ENCODE results near the gene EID2. TPM values are rescaled to one million over a fixed set of nuclear protein-coding genes. Genes with fewer than 3 reads are reported as not detected.

The EID2 gene
- total RNA-seq, 1 experiment from 2014 or later = 26.3 TPM

DNA sequence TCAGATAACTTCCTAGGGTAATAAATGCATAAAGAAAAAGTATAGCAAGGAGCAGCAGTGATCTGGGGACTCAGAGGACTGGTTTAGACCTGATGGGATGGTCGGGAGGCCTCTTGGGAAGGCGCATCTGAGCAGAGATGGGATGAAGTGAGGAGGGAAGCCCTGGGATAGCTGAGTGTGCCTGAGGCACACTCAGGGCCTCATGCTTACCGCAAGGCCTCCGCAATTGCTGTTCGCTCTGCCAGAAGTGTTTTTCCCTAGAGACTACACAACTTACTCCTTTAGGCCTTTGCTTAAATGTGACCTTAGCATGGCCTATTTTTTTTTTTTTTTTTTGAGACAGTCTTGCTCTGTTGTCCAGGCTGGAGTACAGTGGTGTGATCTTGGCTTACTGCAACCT, 45.3 kb downstream of the EID2 start:
- peaks cover 9% of the 10 kb centered on the region for H3K27me3 Mint-ChIP-seq (ENCODE audit: insufficient read depth, unreplicated experiment)
- intact Hi-C loops (cut with micrococcal nuclease; ENCODE audit: unreplicated experiment) = no loop called here
- no peaks in the 10 kb centered on the region for H3K9me3 Mint-ChIP-seq (ENCODE audit: unreplicated experiment)
- peaks cover 29% of the 10 kb centered on the region for H3K36me3 Mint-ChIP-seq (ENCODE audit: insufficient read depth, unreplicated experiment)
- ChIA-PET POLR2A (interaction anchor here (0.5 to 2.4 kb wide), 2 partner anchors 16 to 59 kb away, joined by 4 to 13 read pairs; partner anchors contain the start of gene RPS16), CTCF (interaction anchor here (0.8 kb wide), 1 partner anchor 21 kb away, joined by 4 read pairs; no protein-coding TSS in a partner anchor)
- no peak overlapping the region for H3K27ac Mint-ChIP-seq (ENCODE audit: unreplicated experiment)
- Histone ChIP-seq H3K27me3 (replicated peaks; ENCODE audit: control insufficient read depth, insufficient read depth, low read length) (no peaks in the 10 kb centered on the region; the same call in 1 of the 2 replicates), H3K4me3 (ENCODE audit: low read depth, low read length) (no peak overlapping the region), H3K9me3 (no peaks in the 10 kb centered on the region), H3K36me3 (ENCODE audit: control insufficient read depth, insufficient read depth, low read length) (no peaks in the 10 kb centered on the region), H3K4me1 (0 out of 2 replicates have a peak, but pooled peaks cover 7% of the 10 kb centered on the region)
- no TSS peak for BruUV-seq (replicated peaks)
- no peak overlapping the region for H3K4me3 Mint-ChIP-seq (ENCODE audit: unreplicated experiment)
- TF ChIP-seq, protein P1, sequence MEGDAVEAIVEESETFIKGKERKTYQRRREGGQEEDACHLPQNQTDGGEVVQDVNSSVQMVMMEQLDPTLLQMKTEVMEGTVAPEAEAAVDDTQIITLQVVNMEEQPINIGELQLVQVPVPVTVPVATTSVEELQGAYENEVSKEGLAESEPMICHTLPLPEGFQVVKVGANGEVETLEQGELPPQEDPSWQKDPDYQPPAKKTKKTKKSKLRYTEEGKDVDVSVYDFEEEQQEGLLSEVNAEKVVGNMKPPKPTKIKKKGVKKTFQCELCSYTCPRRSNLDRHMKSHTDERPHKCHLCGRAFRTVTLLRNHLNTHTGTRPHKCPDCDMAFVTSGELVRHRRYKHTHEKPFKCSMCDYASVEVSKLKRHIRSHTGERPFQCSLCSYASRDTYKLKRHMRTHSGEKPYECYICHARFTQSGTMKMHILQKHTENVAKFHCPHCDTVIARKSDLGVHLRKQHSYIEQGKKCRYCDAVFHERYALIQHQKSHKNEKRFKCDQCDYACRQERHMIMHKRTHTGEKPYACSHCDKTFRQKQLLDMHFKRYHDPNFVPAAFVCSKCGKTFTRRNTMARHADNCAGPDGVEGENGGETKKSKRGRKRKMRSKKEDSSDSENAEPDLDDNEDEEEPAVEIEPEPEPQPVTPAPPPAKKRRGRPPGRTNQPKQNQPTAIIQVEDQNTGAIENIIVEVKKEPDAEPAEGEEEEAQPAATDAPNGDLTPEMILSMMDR (IDR thresholded peaks at IDR 0.05; ENCODE audit: insufficient read depth in 1 of 2, low read depth in 1 of 2, low read length in 1 of 2, severe bottlenecking in 1 of 2, unreplicated experiment in 1 of 2) = no peak
- DNase-seq = no peak
- peaks cover 13% of the 10 kb centered on the region for H3K4me1 Mint-ChIP-seq (ENCODE audit: low read depth, unreplicated experiment)

DNA sequence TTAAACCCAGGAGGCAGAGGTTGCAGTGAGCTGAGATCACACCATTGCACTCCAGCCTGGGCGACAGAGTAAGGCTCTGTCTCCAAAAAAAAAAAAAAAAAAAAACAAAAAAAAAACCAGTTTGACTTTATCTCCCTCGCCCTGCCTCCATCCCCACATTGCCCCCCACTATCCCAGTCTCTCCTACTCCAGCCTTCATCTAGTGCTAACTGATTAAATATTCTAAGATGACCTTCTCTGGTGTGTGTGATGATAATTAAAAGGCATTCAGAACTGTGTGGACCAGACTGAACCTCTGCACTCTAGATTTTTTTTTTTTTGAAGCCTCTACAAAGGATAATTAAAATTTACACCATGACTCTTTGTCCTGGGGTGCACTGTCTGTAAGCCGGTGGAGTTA, 47.2 kb downstream of the EID2 start:
- no peak overlapping the region for H3K27ac Mint-ChIP-seq (ENCODE audit: unreplicated experiment)
- no TSS peak for BruUV-seq (replicated peaks)

DNA sequence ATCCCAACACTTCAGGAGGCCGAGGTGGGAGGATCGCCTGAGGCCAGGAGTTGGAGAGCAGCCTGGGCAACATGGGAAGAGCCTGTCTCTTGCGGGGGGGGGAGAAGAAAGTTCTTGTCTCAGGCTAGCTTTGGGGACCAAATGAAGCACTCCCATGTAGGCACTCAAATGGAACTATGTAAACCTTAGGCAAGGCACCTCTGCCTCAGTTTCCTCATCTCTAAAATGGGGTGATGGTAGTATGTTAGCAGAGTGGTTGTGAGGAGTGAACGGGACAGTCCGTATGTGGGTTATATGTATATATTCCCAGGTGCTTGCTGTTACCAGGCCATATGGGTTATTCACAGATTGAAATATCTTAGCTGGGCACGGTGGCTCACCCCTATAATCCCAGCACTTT, 47.7 kb downstream of the EID2 start:
- CTCF ChIA-PET = interaction anchor here (1.1 kb wide), 1 partner anchor 11 kb away, joined by 9 read pairs; no protein-coding TSS in a partner anchor
- Histone ChIP-seq H3K36me3 (ENCODE audit: control insufficient read depth, insufficient read depth, low read length) (no peaks in the 10 kb centered on the region; the same call in none of the 2 replicates), H3K4me1 (no peaks in the 10 kb centered on the region), H3K4me3 (ENCODE audit: low read depth, low read length) (no peak overlapping the region), H3K9me3 (no peaks in the 10 kb centered on the region), H3K27me3 (replicated peaks; ENCODE audit: control insufficient read depth, insufficient read depth, low read length) (no peaks in the 10 kb centered on the region)
- BruUV-seq (replicated peaks) = TSS peak; percentile 25
- no peaks in the 10 kb centered on the region for H3K27me3 Mint-ChIP-seq (ENCODE audit: insufficient read depth, unreplicated experiment)
- no peak for DNase-seq
- H3K4me3 Mint-ChIP-seq (ENCODE audit: unreplicated experiment) = no peak overlapping the region
- POLR2A ChIA-PET = no interaction called here
- TF ChIP-seq, protein P1 (IDR thresholded peaks at IDR 0.05; ENCODE audit: insufficient read depth in 1 of 2, low read depth in 1 of 2, low read length in 1 of 2, severe bottlenecking in 1 of 2, unreplicated experiment in 1 of 2) = no peak
- intact Hi-C loops (cut with micrococcal nuclease; ENCODE audit: unreplicated experiment) = no loop called here
- H3K27ac Mint-ChIP-seq (ENCODE audit: unreplicated experiment) = no peak overlapping the region
- H3K4me1 Mint-ChIP-seq (ENCODE audit: low read depth, unreplicated experiment) = no peaks in the 10 kb centered on the region
- H3K9me3 Mint-ChIP-seq (ENCODE audit: unreplicated experiment) = no peaks in the 10 kb centered on the region
- peaks cover 52% of the 10 kb centered on the region for H3K36me3 Mint-ChIP-seq (ENCODE audit: insufficient read depth, unreplicated experiment)

More for the DNA sequence above, 47.2 kb downstream of the EID2 start:
- H3K9me3 Mint-ChIP-seq (ENCODE audit: unreplicated experiment) = no peaks in the 10 kb centered on the region
- no peaks in the 10 kb centered on the region; the same call in none of the 2 replicates for H3K36me3 ChIP-seq (ENCODE audit: control insufficient read depth, insufficient read depth, low read length)
- POLR2A ChIA-PET = no interaction called here
- no peaks in the 10 kb centered on the region for H3K4me1 Mint-ChIP-seq (ENCODE audit: low read depth, unreplicated experiment)
- no peaks in the 10 kb centered on the region for H3K27me3 ChIP-seq (replicated peaks; ENCODE audit: control insufficient read depth, insufficient read depth, low read length)
- intact Hi-C loops (cut with micrococcal nuclease; ENCODE audit: unreplicated experiment) = no loop called here
- CTCF ChIA-PET = interaction anchor here (1.1 kb wide), 1 partner anchor 11 kb away, joined by 9 read pairs; no protein-coding TSS in a partner anchor
- no peaks in the 10 kb centered on the region for H3K9me3 ChIP-seq
- DNase-seq = no peak
- TF ChIP-seq, protein P1 (IDR thresholded peaks at IDR 0.05; ENCODE audit: insufficient read depth in 1 of 2, low read depth in 1 of 2, low read length in 1 of 2, severe bottlenecking in 1 of 2, unreplicated experiment in 1 of 2) = no peak
- peaks cover 47% of the 10 kb centered on the region for H3K36me3 Mint-ChIP-seq (ENCODE audit: insufficient read depth, unreplicated experiment)
- H3K27me3 Mint-ChIP-seq (ENCODE audit: insufficient read depth, unreplicated experiment) = no peaks in the 10 kb centered on the region
- H3K4me3 Mint-ChIP-seq (ENCODE audit: unreplicated experiment) = no peak overlapping the region
- 0 out of 2 replicates have a peak, but pooled peaks cover 3% of the 10 kb centered on the region for H3K4me1 ChIP-seq
- H3K4me3 ChIP-seq (ENCODE audit: low read depth, low read length) = no peak overlapping the region

Data from Caco-2 (cell line).